D721Med (cell line): ENCODE measurements around the gene CNTN6.
A peak's percentile ranks its signal among the peaks of the same experiment; 100 is the strongest.

ENCODE experiments used
- DNase-seq: peaks from one replicate; pipeline ENCODE4 v3.0.0; 2011; ENCODE audit warnings: low spot score; ENCODE audit not compliant: insufficient read length
- FAIRE-seq: peaks from 2 replicates; lab custom pipeline; 2011; peaks lifted over from hg19 to GRCh38; lab: Jason Lieb, UNC
- TF ChIP-seq, protein P1 (sequence below): IDR thresholded peaks from 2 replicates; pipeline ENCODE4 v1.5.1; 2012; ENCODE audit warnings: mild to moderate bottlenecking, control low read depth; ENCODE audit not compliant: insufficient read depth; ENCODE audit errors: missing control alignments

CNTN6 gene

DNA sequence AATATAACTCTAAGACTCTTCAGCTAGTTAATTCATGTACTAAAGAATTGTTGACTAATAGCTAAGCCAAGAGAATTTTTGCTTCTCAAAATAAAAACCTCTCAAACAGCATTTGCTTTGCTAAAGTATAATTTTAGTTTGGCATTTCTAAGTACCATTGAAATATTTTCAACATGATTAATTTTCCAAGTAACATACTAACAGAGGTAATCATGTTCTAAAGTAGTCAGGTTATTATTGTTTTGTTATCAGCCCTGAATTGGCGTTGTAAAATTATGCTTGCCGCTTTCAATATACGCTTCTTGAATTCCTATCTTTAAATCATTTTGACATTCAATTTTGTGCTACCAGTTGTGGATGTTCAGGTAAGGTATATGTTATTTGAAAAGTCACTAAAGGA, 134.3 kb downstream of the CNTN6 start:
- TF ChIP-seq, protein P1, sequence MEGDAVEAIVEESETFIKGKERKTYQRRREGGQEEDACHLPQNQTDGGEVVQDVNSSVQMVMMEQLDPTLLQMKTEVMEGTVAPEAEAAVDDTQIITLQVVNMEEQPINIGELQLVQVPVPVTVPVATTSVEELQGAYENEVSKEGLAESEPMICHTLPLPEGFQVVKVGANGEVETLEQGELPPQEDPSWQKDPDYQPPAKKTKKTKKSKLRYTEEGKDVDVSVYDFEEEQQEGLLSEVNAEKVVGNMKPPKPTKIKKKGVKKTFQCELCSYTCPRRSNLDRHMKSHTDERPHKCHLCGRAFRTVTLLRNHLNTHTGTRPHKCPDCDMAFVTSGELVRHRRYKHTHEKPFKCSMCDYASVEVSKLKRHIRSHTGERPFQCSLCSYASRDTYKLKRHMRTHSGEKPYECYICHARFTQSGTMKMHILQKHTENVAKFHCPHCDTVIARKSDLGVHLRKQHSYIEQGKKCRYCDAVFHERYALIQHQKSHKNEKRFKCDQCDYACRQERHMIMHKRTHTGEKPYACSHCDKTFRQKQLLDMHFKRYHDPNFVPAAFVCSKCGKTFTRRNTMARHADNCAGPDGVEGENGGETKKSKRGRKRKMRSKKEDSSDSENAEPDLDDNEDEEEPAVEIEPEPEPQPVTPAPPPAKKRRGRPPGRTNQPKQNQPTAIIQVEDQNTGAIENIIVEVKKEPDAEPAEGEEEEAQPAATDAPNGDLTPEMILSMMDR, result no peak
- DNase-seq (no peak), FAIRE-seq (peak; percentile 63)

DNA sequence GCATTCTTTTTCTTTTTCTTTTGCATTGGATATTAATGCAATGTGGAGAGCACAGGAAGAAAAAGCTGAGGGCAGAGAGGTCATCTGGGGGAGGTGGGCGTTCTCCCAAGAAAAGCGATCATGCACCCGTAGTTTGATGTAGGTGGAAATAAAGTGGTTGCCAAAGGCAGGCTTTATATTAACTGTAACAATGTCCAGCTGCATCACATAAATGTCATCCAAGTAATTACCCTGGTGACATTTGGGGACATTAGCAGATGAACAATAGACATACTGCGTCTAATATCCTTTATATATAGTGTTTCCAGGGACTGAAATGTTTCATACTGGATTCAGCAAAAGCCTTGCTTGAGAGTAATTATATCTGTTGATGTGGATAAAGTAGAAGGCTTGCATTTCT, 135.5 kb downstream of the CNTN6 start:
- FAIRE-seq, result no peak
- DNase-seq, result no peak
- TF ChIP-seq, protein P1, result no peak

DNA sequence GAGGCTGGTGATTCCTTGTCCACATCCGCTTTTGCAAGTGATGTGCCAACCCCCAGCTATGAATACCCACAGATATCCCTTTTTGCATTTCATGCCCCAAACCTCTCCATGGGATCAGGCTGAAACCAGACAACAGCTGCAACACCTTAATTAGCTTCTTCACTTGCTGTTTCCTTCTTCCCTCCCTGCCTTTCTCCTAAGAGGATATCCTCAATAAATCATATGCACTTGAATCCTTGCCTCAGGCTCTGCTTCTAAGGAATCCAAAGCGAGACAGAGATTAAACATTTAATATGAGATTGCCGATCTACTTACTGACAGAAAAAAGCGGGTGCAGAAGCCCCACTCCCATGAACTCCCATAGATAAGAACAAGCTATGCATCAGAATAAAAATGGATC, 138.1 kb downstream of the CNTN6 start:
- DNase-seq (no peak), FAIRE-seq (no peak)
- TF ChIP-seq, protein P1, result no peak

DNA sequence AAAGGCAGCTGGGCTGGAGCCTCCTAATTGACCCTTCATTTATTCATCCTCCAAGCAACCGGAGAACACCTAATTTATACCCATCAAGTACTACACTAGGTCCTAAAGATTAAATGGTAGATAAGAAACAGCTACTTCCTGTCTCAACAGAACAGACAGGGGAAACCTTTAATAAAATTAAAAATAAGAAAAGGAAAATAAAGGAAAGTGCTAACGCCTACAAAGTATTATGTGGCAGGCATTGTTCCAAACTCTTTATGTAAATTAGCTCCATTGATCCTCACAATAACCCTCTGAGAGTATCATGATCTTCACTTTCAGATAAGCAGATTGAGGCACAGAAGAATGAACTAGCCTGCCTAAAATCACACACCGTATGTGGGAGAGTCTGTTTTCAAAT, 139.5 kb downstream of the CNTN6 start:
- TF ChIP-seq, protein P1, result no peak
- DNase-seq (no peak), FAIRE-seq (no peak)

DNA sequence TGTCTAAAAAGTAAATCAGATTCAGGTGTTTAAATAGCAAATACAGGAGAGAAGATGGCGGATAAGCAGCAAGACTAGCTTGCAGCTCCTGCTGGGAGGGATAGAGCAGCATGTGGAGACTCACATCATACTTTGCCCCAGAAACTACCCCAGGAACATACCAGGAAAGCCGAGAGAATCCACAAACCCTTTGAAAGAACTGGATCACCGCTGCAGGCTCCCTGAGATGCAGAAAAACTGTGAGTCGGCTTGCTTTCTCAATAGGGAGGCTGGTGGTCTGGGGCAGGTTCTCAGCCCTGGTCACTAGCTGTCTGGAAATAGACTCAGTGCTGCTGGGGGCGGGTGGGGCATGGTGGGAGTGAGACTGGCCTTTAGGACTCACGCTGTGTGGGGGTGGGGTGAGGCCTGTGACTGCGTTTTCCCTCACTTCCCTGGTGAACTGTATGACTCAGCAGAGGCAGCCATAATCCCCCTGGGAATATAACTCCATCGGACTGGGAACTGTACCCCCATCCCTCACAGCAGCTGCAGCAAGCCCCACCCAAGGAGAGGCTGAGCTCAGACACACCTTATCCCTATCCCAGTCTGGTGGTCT, 142.8 kb downstream of the CNTN6 start:
- no peak for FAIRE-seq
- TF ChIP-seq, protein P1, result no peak
- DNase-seq, result no peak

DNA sequence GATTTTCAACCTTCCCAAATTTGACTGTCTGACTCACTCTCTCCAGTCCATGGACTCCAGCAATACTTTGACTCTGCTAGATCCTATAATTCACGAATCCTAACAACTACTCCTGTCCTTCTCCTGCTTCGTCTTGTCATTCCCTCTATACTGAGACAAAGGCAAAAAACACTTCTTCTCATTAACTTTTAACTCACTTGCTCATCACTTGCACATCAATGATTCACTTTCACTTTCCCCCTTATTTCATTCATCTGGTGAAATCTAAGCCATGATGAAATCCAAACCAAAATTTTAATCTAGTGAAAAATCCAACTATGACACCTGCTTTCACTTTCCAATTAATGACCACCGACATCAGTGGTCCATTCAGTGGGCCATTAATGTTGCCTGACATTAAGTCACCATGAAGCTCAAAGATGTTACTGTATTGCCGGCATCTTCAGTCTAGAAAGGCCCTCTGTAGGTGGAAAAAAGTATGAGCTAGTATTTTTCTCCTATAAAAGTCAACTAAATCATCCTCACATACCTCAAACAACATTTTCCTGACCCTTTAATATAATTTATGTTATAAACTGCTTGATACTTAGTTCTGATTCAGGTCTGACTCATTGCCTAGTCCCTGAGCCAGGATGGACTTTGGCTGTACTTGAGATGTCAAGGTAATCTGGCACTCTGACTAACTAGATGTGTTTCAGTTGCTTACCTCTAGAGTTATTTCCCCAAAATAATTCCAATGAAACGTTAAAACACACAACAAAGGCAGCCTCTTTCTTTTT, 158.6 kb downstream of the CNTN6 start:
- no peak for FAIRE-seq

More for the DNA sequence above, 158.6 kb downstream of the CNTN6 start:
- DNase-seq, result no peak
- TF ChIP-seq, protein P1, result no peak
